OCI-LY7 (cell line): ENCODE measurements around the gene ARRB1. TPM values are rescaled to one million over a fixed set of nuclear protein-coding genes. Genes with fewer than 3 reads are reported as not detected.
A peak's percentile ranks its signal among the peaks of the same experiment; 100 is the strongest.

Experiments
- BruUV-seq: library from RNA; stranded (reverse); fragments of 400-500 nt; replicated peaks from 2 replicates; lab custom pipeline; 2021; lab: Mats Ljungman, UMichigan
- CTCF ChIA-PET: fragments of 300-600 bp; sonication (Branson Sonifier 250); formaldehyde crosslinking; loops from one replicate; lab custom pipeline; 2022; ENCODE audit warnings: antibody characterized with exemption; ENCODE audit not compliant: unreplicated experiment; lab: Charles Lee
- POLR2A ChIA-PET: fragments of 300-600 bp; sonication (Branson Sonifier 250); formaldehyde crosslinking; loops from one replicate; lab custom pipeline; 2022; ENCODE audit warnings: antibody characterized with exemption; lab: Charles Lee
- DNase-seq: peaks from one replicate; pipeline ENCODE4 v3.0.0-alpha.2; 2015; ENCODE audit warnings: low spot score
- H2AFZ ChIP-seq: fragments of 200-600 bp; sonication (generic), shearing (Covaris generic); 2 replicates; pipeline ENCODE4 v1.6.1; 2014; ENCODE audit warnings: mild to moderate bottlenecking, antibody characterized with exemption, low read length, moderate library complexity
- H3K27ac ChIP-seq: fragments of 200-600 bp; sonication (generic); 2 replicates; pipeline ENCODE4 v1.5.1; 2014; ENCODE audit warnings: mixed run types, low read depth, mild to moderate bottlenecking, moderate library complexity, low read length, inconsistent platforms; ENCODE audit not compliant: poor library complexity, severe bottlenecking
- H3K36me3 ChIP-seq: fragments of 200-600 bp; sonication (generic); 2 replicates; pipeline ENCODE4 v1.6.1; 2014; ENCODE audit warnings: mild to moderate bottlenecking, antibody characterized with exemption, low read length, moderate library complexity, mixed read lengths; ENCODE audit not compliant: insufficient read depth
- H3K4me1 ChIP-seq: fragments of 200-600 bp; sonication (generic); 2 replicates; pipeline ENCODE4 v1.5.1; 2014; ENCODE audit warnings: mild to moderate bottlenecking, low read length; ENCODE audit not compliant: insufficient read depth, poor library complexity, severe bottlenecking
- H3K4me2 ChIP-seq: fragments of 200-600 bp; sonication (generic); 2 replicates; pipeline ENCODE4 v1.6.1; 2014; ENCODE audit warnings: mild to moderate bottlenecking, low read length
- H3K4me3 ChIP-seq: fragments of 200-600 bp; sonication (generic); 2 replicates; pipeline ENCODE4 v1.5.1; 2014; ENCODE audit warnings: mild to moderate bottlenecking, low read depth, low read length; ENCODE audit not compliant: poor library complexity, severe bottlenecking
- H3K79me2 ChIP-seq: fragments of 200-600 bp; sonication (generic); 2 replicates; pipeline ENCODE4 v1.6.1; 2016; ENCODE audit warnings: low read depth, mild to moderate bottlenecking, low read length, moderate library complexity, mixed read lengths; ENCODE audit not compliant: insufficient read depth
- H3K9me2 ChIP-seq: fragments of 200-600 bp; sonication (generic); 2 replicates; pipeline ENCODE4 v1.6.1; 2016; ENCODE audit warnings: mild to moderate bottlenecking, low read length, mixed read lengths; ENCODE audit not compliant: insufficient read depth
- H3K9me3 ChIP-seq: fragments of 200-600 bp; sonication (generic); 2 replicates; pipeline ENCODE4 v1.6.1; 2014; ENCODE audit warnings: mild to moderate bottlenecking, mixed run types, low read length, mixed read lengths
- H4K20me1 ChIP-seq: fragments of 200-600 bp; sonication (generic); 2 replicates; pipeline ENCODE4 v1.6.1; 2014; ENCODE audit warnings: mild to moderate bottlenecking, antibody characterized with exemption, low read length, moderate library complexity, mixed read lengths; ENCODE audit not compliant: insufficient read depth
- EZH2phosphoT487 ChIP-seq: fragments of 200-600 bp; sonication (generic); IDR thresholded peaks from 2 replicates; pipeline ENCODE4 v1.6.1; 2018; ENCODE audit warnings: low read depth, borderline replicate concordance, mild to moderate bottlenecking, mixed run types, antibody characterized with exemption, low read length, moderate library complexity, mixed read lengths
- intact Hi-C: fragments of 100-400 bp; cut with micrococcal nuclease; formaldehyde crosslinking; loops from one replicate; pipeline ENCODE4 v1.10.0; 2022; ENCODE audit not compliant: unreplicated experiment
- total RNA-seq, 2 experiments: library from RNA; depleted of rRNA in 1 of 2; stranded (reverse); fragments of >200 nt in 1 of 2; shearing (Covaris generic) in 1 of 2; gene quantifications; 2 replicates each; pipeline ENCODE4 v1.2.3, GENCODE V29; 2014 to 2022
- TF ChIP-seq, protein P1 (sequence below): fragments of 200-600 bp; sonication (generic); conservative IDR thresholded peaks from 2 replicates; pipeline ENCODE4 v1.5.1; 2014; ENCODE audit warnings: mild to moderate bottlenecking, antibody characterized with exemption, low read length, moderate library complexity, mixed read lengths

ARRB1 gene
- total RNA-seq, 2 experiments from 2014 or later: not detected

DNA sequence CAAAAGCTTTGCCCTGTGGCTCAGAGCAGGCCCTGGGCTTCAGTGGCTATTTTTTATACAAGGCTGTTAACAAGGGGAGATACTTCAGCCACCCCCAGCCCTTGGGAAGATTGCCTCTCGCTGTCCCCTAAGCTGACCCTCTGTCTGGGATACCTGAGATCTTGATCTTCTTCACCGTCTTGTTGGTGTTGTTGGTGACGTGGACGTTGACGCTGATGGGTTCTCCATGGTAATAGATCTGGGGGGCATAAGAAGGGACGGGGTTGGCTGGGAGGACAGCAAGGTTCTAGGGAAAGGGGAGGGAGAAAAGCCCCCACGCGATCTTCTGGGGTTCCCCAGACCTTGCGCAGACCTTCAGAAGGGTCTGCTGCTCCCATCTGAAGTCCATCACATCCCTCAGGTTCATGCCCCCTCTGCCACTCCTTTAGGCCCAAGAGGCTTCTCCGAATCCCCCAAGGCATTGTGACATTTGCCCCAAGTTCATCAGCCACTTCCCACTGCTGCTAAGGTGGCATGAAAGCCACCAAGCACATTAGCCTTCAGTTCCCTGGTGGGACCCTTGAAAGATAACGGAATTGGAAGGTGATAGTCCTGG, 74.2 kb downstream of the ARRB1 start:
- no peak overlapping the region for H3K4me3 ChIP-seq
- ChIA-PET CTCF (interaction anchor here (1.2 to 1.3 kb wide), 2 partner anchors 65 to 100 kb away, joined by 3 read pairs; no protein-coding TSS in a partner anchor), POLR2A (no interaction called here)
- H3K9me2 ChIP-seq: no peaks in the 10 kb centered on the region
- no peaks in the 10 kb centered on the region for H3K36me3 ChIP-seq
- no peak for DNase-seq
- no peaks in the 10 kb centered on the region for H3K79me2 ChIP-seq
- TF ChIP-seq EZH2phosphoT487: no peak
- TF ChIP-seq, protein P1, sequence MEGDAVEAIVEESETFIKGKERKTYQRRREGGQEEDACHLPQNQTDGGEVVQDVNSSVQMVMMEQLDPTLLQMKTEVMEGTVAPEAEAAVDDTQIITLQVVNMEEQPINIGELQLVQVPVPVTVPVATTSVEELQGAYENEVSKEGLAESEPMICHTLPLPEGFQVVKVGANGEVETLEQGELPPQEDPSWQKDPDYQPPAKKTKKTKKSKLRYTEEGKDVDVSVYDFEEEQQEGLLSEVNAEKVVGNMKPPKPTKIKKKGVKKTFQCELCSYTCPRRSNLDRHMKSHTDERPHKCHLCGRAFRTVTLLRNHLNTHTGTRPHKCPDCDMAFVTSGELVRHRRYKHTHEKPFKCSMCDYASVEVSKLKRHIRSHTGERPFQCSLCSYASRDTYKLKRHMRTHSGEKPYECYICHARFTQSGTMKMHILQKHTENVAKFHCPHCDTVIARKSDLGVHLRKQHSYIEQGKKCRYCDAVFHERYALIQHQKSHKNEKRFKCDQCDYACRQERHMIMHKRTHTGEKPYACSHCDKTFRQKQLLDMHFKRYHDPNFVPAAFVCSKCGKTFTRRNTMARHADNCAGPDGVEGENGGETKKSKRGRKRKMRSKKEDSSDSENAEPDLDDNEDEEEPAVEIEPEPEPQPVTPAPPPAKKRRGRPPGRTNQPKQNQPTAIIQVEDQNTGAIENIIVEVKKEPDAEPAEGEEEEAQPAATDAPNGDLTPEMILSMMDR: no peak
- no peak overlapping the region for H2AFZ ChIP-seq
- H3K9me3 ChIP-seq: no peaks in the 10 kb centered on the region
- H3K27ac ChIP-seq: no peak overlapping the region
- BruUV-seq: no TSS peak
- H3K4me2 ChIP-seq: no peak overlapping the region
- no peaks in the 10 kb centered on the region for H4K20me1 ChIP-seq
- peaks cover 14% of the 10 kb centered on the region for H3K4me1 ChIP-seq
- intact Hi-C loops: no loop called here

DNA sequence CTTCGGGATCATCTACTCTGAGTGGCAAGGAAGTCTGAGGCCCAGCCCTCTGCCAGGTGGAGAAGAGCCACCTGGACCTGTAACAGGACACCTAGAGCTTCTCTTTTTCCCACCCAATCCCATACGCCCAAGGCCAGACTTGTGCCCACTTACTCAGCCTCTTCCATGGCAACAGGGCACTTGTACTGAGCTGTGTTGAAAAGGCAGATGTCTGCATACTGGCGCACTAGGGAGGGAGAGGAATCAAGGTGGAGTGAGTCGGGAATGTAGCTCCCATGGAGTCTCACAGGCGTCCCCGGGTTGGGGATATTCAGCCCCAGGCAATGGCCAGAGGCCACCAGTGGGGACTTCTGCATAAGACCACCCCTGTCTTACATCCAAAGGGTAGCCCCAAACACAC, 74.8 kb downstream of the ARRB1 start:
- Histone ChIP-seq H3K9me3 (no peaks in the 10 kb centered on the region), H3K4me1 (peaks cover 14% of the 10 kb centered on the region), H4K20me1 (no peaks in the 10 kb centered on the region), H3K9me2 (no peaks in the 10 kb centered on the region), H3K79me2 (no peaks in the 10 kb centered on the region), H3K27ac (no peak overlapping the region), H3K36me3 (no peaks in the 10 kb centered on the region), H3K4me3 (no peak overlapping the region), H3K4me2 (no peak overlapping the region), H2AFZ (peak overlapping the region; percentile 90)
- POLR2A ChIA-PET: interaction anchor here (1.5 kb wide), 1 partner anchor 136 kb away, joined by 5 read pairs; no protein-coding TSS in a partner anchor
- DNase-seq: no peak
- CTCF ChIA-PET: interaction anchor here (1.2 to 1.3 kb wide), 2 partner anchors 66 to 101 kb away, joined by 3 read pairs; no protein-coding TSS in a partner anchor
- TF ChIP-seq EZH2phosphoT487: no peak
- TF ChIP-seq, protein P1: no peak
- intact Hi-C loops: no loop called here
- BruUV-seq: no TSS peak

DNA sequence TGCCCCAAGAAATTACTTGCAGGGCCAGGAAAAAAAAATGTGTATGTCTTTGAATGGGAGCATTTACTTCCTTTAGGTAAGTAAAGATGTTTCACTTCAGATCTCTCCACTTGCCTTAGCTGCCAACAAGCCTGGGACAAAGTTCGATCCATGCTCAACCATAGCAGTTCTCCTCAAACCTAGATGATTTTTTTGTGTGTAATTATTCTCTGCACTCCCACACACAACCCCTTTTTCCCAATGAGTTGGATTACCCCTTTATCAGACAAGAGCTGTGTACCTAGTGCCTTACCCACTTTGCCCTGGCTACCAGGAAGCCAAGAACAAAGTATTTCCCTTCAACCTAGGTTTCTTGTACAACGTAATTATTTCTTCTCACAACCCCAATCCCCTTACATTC, 75.3 kb downstream of the ARRB1 start:
- POLR2A ChIA-PET: interaction anchor here (1.5 kb wide), 1 partner anchor 135 kb away, joined by 5 read pairs; no protein-coding TSS in a partner anchor
- Histone ChIP-seq H3K36me3 (no peaks in the 10 kb centered on the region), H3K4me3 (no peak overlapping the region)

More for the DNA sequence above, 75.3 kb downstream of the ARRB1 start:
- H3K9me3 ChIP-seq: no peaks in the 10 kb centered on the region
- BruUV-seq: no TSS peak
- H3K79me2 ChIP-seq: no peaks in the 10 kb centered on the region
- no peaks in the 10 kb centered on the region for H3K9me2 ChIP-seq
- DNase-seq: no peak
- no peaks in the 10 kb centered on the region for H4K20me1 ChIP-seq
- peak overlapping the region; percentile 55 for H3K4me2 ChIP-seq
- peak overlapping the region; percentile 90 for H2AFZ ChIP-seq
- peak overlapping the region; percentile 44 for H3K27ac ChIP-seq
- CTCF ChIA-PET: interaction anchor here (1.2 to 1.3 kb wide), 2 partner anchors 66 to 101 kb away, joined by 3 read pairs; no protein-coding TSS in a partner anchor
- intact Hi-C loops: no loop called here
- H3K4me1 ChIP-seq: peaks cover 14% of the 10 kb centered on the region
- TF ChIP-seq EZH2phosphoT487: no peak
- TF ChIP-seq, protein P1: no peak
